K562 treated with DMSO at 1 percent for 4 hours (cell line): ENCODE data around the gene BNC1. TPM values are rescaled to one million over a fixed set of nuclear protein-coding genes. Genes with fewer than 3 reads are reported as not detected.

Experiments used
- total RNA-seq: library from RNA; unstranded; fragments of 300-600 nt; gene quantifications from 2 replicates; pipeline ENCODE4 v1.2.3, GENCODE V29; 2022; ENCODE audit not compliant: insufficient read depth

Gene BNC1, protein sequence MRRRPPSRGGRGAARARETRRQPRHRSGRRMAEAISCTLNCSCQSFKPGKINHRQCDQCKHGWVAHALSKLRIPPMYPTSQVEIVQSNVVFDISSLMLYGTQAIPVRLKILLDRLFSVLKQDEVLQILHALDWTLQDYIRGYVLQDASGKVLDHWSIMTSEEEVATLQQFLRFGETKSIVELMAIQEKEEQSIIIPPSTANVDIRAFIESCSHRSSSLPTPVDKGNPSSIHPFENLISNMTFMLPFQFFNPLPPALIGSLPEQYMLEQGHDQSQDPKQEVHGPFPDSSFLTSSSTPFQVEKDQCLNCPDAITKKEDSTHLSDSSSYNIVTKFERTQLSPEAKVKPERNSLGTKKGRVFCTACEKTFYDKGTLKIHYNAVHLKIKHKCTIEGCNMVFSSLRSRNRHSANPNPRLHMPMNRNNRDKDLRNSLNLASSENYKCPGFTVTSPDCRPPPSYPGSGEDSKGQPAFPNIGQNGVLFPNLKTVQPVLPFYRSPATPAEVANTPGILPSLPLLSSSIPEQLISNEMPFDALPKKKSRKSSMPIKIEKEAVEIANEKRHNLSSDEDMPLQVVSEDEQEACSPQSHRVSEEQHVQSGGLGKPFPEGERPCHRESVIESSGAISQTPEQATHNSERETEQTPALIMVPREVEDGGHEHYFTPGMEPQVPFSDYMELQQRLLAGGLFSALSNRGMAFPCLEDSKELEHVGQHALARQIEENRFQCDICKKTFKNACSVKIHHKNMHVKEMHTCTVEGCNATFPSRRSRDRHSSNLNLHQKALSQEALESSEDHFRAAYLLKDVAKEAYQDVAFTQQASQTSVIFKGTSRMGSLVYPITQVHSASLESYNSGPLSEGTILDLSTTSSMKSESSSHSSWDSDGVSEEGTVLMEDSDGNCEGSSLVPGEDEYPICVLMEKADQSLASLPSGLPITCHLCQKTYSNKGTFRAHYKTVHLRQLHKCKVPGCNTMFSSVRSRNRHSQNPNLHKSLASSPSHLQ
- total RNA-seq = not detected in 2 replicates

DNA sequence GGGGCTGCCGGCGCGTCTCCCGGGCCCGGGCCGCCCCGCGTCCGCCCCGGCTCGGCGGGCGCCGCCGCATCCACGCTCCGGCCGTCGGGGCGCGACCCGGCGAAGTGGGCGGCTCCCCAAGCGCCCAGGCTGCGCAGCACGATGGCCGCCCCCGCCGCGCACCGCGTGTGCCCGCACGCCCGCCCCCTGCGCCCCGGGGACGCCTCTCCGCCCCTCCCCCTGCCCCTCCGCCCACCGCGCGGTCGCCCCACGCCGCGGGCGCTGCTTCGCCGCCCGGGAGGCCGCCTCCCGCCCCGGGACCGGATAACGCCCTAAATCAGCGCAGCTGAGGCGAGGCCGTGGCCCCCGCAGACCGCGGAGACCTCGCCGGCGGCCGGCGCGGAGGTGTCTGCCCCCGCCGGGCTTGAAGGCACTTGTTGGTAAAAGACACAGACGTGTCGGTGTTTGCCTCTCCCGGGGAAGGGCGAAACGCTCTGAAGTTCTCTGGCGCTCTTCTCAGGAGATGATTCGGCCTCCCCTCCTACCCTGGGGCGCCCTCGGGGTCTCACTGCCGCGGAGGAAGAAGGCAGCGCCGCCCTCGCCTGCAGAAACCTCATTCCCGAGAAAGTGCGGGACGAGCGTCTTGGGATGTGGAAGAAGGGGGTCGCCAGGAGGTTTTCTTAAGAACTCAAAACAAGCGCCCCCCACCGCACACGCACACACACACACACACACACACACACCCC, at the start of gene BNC1:
Gene BNC1, minus strand, starts transcription at position 106 of the 725 bp plus-strand sequence. Its CDS starts 36 bp downstream, at position 70.

DNA sequence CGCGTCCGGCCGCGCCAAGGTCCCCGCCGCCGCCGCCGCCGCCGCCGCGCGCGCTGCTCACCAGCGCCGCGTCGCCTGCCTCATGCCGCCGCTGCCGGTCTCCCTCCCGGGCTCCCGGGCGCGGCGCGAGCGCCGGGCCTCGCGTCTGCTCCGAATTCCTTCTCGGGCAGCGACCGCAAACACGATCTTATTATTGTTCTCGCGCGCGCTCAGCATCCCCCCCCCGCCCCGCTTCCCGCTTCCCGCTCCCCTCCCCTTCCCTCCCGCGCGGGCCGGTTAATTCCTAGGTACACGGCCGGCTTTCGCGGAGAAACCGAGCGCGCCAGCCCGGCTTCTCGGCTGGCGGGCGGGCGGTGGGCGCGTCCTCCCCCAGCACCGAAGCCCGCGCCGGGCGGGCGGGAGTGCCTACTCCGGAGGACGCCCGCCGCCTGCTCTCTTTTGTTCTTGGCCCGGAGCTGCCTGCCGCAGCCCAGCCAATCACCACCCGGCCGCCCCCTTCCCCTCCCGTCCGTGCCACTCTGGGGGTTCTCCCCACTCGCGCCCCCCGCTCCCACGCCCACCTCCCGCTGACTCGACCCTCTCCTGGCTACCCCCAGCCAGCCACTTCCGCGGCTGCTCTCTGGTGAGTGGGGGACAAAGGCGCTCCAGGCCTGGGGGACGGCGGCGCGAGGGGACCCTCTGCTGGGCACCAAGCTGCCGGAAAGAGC, 76.7 kb downstream of the BNC1 start, which contains the start of gene HDGFL3:
Gene HDGFL3, minus strand, starts transcription at position 164 of the 707 bp plus-strand sequence. CDS start 409 bp downstream, outside the sequence.

Other genes with a start within 250 kb of the BNC1 start
- gene BTBD1, start 217.4 kb downstream of the BNC1 start, total RNA-seq = 50.5 and 55.1 TPM in 2 replicates
- gene TM6SF1, start 177.0 kb downstream of the BNC1 start, total RNA-seq = 16.0 and 16.9 TPM in 2 replicates
- gene HDGFL3, start 76.8 kb downstream of the BNC1 start, total RNA-seq = 9.6 and 15.9 TPM in 2 replicates
- 2.4 and 2.7 TPM in 2 replicates for gene SH3GL3, start 162.7 kb upstream of the BNC1 start, total RNA-seq